Hepatic stellate cell (primary cell): Measurements from ENCODE around the gene CAPN2.
A peak's percentile ranks its signal among the peaks of the same experiment; 100 is the strongest.
"Not testable (repeated sequence)": the region's sequence is repeated elsewhere in the genome, so short reads cannot be mapped to it uniquely, and the experiment has no call there.

Experiments used
- DNase-seq: peaks from one replicate; pipeline ENCODE4 v3.0.0; 2011; ENCODE audit warnings: low spot score

CAPN2 gene

DNA sequence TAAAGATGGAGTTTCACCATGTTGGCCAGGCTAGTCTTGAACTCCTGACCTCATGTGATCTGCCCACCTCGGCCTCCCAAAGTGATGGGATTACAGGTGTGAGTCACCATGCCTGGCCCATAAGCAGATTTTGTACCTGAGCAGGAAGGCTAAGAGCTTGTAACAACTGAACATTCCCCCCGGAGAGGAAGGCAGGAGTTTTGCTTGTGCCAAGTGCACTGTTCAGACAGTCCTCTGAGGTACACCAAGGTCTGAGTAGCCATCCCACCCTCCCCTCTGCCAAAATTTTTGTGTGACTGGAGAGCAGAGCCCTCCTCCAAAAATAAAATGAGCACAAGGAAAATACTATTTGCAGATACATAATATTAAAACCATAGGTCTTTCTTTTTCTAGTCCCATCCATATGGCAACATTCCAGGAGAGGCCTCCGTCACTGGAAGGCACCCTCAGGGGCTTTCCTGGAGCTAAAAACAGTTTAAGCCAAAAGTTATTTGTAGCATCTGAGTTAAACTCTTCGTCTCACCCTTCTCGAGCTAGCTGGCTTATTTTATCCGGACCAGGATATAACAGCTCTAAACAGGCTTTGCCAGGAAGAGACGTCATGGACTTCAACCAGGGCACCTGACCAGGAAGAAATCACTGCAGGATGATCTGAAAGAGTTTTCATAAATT lies 27.2 kb downstream of the CAPN2 start:
- DNase-seq = no peak

DNA sequence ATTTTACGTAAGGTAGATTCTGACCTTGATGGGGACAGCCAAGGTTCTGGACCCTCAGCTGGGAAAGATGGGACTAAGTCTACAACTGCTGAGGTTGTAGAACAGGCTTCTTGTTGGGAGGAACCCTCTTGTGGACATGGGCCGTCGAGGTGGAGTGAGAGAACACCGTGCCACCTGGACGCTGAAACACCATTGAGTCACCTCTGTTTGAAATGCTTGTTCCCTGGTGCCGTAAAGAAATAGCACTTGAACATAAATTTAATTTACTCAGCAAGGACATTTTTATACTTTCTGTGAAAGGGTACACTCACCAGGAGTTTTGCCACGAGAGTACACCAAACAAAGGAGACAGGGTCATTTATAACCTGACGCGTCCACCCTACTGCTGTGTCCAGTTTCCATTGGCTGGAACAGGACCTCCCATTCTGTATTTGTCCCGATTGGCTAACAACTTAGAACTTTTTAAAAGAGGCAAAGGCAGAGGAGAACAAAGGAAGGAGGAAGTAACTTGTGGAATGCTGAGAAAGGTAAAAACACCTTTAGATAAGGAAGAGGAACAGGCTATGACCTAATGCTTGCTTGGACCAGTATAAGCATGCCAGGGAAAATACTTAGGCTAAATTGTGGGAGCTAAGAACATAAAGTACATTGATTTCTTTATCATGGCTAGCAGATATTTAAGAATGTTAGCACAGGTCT lies 27.8 kb downstream of the CAPN2 start:
- DNase-seq = not testable (repeated sequence)

DNA sequence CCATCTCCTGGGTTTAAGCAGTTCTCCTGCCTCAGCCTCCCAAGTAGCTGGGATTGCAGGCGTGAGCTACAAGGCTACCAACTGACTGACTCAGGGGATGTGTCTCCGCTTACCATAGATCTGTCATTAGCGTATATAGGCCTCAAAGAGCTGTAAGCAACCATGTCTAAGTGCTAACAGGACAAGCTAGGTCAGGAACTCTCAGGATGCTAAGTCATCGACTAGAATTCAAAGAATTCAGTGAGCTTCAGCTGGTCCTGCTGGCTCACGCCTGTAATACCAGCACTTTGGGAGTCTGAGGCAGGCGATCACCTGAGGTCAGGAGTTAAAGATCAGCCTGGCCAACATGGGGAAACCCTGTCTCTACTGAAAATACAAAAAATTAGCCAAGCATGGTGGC lies 29.5 kb downstream of the CAPN2 start:
- DNase-seq = peak; percentile 52

DNA sequence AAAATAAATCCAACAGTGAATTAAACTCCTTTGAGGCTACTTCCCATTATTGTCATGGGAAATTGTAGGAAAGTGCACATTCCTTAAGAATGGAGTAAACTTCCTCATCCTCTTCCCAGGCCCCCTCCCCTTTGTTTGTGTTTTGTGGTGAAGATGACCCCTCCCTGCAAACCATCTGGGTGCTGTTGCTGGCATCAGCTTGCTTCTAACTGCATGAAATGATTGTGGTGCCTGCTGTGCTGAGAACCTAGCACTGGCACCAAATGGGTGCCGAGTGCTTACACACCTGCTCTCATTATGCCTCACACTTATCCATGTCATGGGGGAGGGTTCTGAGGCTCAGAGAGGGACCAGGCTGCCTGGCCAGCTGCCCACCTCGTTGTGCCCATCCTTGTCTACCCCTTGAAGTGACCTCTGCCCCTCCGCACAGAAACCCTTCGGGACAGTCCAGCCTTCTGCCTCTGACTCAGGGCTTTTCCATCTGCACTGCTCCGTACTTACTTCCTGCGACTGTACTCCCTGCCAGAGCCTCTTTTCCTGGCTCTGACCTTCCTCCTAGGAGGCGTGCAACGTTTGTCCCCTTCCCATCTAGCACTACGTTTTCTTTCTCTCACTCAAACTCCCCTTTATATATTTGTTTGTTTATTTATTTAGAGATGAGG lies 30.6 kb downstream of the CAPN2 start:
- no peak for DNase-seq

DNA sequence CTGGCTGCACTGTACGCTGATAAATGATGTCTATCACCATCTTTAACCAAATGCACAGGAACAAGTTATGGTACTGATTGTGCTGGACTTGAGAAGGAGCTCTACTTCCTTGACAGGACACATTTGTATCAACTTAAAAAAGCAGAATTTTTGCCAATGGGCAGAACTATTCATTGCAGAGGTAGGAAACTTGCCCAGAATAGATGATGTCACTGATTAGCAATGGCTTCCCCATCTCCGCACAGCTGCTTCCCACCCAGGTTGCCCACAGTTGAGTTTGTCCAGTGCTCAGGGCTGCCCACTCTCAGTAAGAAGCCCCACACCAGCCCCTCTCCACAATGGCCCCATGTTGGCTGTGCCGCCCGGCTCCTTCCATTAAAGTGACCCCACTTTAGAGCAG lies 33.4 kb downstream of the CAPN2 start:
- DNase-seq = no peak

DNA sequence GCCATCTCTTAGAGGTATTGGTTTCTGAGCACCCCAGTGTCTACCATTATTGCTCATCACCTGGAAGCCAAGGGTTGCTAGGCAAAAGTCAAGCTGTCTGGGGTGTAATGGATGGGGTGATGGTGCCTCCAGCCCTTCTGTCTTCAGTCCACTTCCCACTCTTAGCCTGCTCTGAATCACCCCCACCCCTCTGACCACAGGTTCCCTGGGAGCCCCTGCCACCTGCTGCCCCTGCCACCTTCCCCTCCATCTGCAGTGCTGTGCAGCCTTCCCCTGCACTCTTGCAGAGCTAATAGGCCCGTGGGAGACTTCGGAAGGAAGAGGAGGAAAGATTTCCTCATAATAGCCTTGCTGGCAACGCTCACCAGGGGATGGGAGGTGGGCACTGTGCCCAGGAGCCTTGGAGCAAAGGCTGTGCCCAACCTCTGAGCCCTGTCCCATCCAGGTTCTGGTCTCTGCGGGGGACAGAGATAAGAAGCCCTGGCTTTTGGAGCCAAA lies 35.5 kb downstream of the CAPN2 start:
- DNase-seq = no peak

DNA sequence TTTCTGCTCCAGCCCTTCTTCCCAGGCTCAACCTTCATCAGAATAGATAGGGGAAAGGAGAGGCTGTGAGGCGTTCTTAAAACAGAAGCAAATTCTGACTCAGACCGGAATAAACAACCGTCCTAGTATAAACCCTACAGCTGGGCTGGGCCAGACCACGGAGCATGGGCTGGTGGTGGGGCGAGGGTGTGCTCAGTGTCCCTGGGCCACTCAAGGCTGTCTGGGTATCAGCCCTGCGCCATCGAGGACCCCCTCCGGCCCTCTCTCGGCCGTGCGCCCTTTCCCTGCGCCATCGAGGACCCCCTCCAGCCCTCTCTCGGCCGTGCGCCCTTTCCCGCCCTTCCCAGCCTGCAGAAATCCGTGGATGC lies 36.0 kb downstream of the CAPN2 start:
- peak; percentile 72 for DNase-seq

DNA sequence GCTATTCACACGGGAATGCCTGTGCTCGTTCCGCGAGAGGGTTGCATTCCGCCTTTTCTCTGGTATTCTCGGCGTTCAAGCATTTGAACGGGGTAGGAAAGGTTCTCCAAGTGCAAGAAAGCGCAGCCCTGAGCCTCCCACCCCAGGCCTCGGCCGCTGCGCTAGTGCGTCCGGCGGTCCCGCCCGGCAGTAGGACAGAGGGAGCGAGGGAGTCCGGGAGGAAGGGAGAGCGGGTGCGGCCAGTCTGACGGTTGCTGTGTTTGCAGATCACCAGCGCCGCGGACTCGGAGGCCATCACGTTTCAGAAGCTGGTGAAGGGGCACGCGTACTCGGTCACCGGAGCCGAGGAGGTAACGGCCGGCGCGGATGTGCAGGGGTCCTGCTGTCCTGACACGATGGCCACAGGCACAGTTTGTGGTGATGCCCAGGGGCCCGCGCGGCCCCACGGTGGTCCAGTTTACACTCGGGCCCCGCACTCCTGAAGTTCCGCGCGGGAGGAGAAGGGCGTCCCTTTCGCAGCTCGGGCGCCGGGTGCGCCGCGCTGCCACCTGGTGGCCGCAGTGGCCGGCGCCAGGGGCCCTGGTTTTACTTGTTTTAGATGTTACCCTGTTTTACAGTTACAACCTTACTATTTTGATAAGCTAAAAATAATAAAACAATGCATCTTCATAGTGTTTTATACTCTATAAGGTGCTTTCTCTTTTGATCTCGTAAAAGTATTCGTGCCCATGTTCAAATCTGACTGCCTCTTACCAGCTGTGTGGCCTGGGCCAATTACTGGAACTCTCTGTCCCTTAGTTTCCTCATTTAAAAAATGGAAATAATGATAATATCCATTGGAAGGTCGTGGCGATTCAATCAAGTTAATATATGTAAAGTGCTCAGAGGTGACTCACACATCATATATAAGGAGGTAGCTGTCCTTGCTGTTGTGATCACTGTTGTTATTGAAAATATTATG lies 36.7 kb downstream of the CAPN2 start:
- DNase-seq = peak; percentile 73

DNA sequence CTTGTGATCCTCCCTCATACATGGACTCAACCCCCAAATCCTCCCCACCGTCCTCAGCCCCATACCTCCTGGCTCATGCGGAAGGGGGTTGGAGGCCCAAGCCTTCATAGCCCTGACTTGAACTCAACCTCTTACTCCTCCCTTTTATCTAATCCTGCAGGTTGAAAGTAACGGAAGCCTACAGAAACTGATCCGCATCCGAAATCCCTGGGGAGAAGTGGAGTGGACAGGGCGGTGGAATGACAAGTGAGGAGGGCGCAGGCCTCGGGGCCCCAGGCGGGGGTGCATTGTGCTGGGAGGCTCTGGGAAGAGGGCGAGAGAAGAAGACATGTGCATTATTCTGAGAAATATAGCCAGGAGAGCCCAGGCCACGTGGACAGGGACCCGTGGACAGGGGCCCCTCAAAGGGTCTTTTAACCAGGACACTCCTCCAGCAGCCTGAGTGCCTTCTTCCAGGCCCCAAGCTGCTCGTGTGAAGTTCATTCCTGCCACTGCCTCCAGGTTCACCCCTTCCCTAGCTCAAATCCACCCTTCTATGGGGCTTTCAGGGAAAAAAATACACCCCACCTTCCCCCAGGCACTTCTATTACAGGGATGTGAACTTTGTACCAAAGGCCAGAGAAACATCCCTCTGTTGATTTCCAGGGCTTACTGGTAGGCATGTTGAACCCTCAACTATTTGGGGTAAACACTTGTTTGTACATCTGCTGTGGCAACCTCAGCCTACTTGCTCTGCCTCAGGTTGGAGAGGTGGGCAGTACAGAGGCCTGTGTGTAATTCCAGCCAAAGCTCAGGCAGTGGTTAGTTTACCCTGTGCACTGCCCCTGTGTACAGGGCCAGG lies 38.6 kb downstream of the CAPN2 start:
- DNase-seq = no peak

DNA sequence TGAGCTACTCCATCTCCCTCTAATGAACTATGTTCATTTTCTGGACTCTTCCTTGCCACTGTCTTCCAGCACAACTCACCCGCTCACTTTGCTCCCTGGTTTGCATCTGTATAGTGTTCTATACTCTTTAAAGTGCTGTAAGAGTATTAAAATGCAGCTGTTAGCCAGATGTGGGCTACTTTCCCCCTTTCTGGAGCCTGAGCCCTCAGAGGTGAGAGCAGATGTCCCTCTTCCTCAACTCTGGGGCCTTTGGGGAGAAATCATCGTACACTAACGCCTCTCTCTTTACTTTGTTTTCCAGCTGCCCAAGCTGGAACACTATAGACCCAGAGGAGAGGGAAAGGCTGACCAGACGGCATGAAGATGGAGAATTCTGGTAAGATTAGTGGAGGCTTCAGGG lies 39.4 kb downstream of the CAPN2 start:
- no peak for DNase-seq

DNA sequence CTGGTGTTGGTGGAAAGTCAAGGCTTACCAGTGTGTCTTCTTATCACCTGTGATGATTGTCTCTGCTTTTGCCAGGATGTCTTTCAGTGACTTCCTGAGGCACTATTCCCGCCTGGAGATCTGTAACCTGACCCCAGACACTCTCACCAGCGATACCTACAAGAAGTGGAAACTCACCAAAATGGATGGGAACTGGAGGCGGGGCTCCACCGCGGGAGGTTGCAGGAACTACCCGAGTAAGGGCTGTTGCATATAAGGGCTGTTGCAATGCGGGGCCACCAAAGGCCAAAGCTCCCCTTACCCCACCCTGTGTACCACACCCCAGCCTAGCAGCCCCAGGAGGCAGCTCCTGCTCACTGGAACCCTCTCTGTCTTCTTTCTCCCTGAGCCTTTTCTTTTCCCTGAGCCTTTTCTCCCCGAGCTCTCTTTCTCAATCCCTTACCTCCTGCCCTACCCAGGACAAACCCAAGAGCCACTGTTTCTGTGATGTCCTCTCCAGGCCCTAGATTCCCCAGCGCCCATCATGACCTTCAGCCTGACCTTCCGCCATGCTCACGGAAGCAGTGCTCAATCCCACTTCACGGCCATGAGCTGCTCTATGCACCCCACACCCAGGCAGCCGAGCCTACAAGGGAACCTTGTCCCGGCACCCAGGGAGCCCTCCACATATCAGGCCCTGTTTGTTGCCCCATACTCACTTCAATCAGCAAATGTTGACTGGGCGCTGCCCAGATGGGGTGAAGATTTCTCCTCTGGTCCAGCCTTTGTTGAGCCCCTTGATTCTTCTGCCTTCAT lies 40.6 kb downstream of the CAPN2 start:
- no peak for DNase-seq

DNA sequence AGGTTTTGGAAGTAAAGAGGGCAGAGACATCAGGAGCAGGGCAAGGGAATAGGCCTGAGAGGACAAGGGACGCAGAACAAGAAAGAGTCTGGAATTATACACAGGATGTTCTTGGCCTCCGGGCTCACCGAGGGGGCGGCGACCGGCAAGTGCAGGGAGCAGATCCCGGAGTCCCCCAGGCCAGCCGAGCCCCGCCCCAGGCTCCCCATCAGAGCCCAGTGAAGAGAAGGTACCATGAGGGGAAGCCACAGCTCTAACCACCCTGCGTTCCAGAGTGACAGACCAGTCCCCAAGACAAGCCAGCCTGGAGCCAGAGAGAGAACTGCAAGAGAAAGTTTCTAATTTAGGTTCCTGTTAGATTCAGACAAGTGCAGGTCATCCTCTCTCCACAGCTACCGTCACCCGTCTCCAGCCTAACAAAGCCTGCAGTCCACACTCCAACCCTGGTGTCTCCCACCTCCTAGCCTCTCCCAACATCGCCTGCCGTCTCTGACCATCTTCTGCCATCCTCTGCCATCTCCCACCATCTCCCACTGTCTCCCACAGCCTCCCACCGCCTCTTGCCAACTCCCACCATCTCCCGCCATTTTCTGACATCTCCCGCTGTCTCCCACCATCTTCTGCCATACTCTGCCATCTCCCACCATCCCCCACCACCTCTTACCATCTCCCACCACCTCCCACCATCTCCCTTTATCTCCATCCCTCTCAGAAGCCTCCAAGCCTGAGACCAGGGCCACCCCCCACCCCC lies 42.5 kb downstream of the CAPN2 start:
- DNase-seq = no peak

DNA sequence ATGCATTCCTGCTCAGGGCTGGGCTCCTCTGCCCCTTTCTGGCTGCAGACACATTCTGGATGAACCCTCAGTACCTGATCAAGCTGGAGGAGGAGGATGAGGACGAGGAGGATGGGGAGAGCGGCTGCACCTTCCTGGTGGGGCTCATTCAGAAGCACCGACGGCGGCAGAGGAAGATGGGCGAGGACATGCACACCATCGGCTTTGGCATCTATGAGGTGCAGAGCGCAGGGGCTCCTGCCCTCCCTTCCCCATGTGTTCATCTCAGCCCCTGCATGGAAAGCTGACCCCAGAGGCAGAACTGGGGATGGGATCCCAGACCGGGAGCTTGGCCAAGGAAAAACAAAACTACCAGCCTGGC lies 43.1 kb downstream of the CAPN2 start:
- no peak for DNase-seq

DNA sequence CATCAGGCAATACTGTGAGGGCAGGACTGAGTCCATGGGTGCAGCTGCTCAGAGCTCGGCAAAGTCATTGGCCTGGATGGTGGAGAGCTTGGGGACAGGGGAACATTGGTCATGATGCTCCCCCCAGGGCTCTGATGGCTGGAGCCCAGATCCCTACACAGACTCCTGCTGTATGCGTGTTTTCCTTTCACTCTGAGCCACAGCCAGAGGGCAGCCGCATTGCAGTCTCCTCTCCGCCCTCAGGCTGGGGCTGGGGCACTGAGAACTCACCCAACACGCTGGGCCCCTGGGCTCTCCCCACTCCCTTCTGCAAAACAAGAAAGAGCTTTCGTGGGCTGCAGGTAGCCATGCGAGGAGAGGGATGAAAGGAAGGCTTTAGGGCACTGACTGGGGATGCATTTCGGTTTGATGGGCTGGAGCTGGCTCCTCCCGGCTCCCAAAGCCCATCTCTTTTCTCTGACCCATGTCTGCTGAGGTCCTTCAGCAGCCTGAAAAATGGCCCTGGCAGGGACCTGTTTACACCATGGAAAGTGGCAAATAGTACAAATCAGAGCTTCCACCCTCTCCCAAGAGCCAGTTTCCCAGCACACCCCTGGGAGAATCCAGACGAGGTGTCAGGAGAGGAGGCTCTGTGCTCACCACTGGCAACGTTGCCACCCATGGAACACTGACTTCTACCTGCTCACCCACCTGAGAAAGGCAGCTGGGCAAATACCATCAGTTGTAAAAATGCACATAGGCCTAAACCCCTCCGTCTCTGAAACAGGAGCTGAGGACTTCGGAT lies 43.8 kb downstream of the CAPN2 start:
- no peak for DNase-seq

DNA sequence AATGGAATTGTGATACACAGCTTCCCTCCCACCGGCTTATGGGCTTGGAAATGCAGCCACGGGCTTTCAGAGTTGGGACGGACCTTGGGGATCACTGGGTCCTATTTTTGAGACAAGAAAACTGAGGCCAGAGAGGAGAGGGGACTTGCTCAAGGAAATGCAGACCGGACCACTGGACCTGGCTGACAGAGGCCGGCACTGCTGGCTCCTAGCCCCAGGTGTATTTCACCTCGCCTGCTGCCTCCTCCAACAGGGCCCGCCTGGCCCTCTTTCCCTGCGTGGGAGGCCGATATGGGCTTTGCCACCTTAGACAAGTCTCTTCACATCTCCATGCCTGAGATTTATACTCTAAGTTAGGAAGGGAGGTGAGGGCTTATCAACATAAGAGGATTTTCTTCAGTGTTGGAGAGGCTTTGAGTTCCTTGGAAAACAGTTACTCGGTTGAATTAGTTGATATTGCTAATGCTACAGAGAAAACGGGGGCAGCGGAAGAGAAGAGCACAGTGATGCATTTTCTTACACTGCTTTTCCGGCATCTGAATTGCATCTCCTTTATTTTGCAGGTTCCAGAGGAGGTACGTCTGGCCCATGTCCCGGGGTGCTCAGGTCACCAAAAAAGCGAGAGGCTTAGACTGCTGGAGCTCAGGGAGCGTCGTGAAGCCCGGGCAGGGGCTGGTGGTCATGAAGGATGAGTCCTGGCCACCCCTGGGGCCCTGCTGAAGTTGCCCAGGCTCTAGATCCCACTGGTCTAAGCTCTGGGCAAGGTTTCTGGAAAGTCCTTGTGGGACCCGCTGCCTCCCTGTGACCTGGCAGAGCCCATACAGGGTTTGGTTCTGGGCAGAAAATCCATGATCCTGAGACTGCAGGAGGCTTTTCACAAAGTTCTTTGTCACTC lies 44.7 kb downstream of the CAPN2 start:
- DNase-seq = no peak

DNA sequence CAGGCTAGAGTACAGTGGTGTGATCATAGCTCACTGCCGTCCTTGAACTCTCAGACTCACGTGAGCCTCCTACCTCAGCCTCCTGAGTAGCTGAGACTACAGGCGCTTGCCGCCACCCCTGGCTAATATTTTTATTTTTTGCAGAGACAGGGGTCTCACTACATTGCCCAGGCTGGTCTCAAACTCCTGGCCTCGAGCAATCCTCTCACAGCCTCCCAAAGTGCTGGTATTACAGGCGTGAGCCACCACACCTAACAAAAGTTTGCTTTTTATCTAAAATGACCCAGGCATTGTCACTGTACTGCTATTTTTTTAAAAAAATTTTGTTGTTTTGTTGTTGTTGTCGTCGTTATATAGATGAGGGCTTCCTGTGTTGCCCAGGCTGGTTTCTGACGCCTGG lies 46.4 kb downstream of the CAPN2 start:
- DNase-seq = no peak

DNA sequence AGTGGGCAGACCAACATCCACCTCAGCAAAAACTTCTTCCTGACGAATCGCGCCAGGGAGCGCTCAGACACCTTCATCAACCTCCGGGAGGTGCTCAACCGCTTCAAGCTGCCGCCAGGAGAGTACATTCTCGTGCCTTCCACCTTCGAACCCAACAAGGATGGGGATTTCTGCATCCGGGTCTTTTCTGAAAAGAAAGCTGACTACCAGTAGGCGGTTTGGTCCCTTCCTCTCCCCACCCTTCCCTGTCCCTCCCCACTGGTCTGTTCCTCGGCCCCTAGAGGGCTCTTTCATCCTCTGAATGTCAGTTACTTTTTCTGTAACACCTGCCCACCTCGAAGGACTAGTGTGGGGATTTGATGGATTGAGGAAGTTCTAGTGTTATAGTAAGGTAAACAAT lies 46.9 kb downstream of the CAPN2 start:
- no peak for DNase-seq

DNA sequence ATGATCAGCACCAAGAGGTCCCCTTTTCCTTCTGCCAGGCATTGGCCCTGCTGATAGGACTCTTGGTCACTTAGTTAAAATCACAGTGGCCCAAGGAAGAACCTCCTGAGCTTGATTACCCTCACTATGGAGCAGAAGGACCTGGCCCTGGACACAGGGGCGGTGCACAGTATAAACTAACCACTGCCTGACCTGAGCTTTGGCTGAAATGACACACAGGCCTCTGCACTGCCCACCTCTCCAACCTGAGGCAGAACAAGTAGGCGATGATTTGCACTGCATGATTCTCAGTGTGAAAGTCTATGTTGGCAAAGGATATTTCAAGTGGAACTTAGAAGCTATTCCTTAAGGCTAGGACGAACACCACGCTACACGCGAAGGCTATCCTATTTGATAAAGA lies 48.5 kb downstream of the CAPN2 start:
- DNase-seq = no peak
